Duodenal mucosa (tissue), 2 donors: Measurements from ENCODE around the gene FRMD5.

Experiments used
- H3K27ac ChIP-seq: one replicate; pipeline ENCODE4 v1.7.0; 2013; ENCODE audit warnings: low read depth, low read length
- H3K27me3 ChIP-seq, 2 donors: one replicate each; pipeline ENCODE4 v1.7.0; 2013; ENCODE audit warnings: low read length in 2 of 2, control low read depth in 1 of 2; ENCODE audit not compliant: insufficient read depth in 2 of 2, control insufficient read depth in 1 of 2
- H3K36me3 ChIP-seq, 2 donors: one replicate each; pipeline ENCODE4 v1.7.0; 2013; ENCODE audit warnings: low read length in 2 of 2, control low read depth in 1 of 2; ENCODE audit not compliant: insufficient read depth in 2 of 2, control insufficient read depth in 1 of 2
- H3K4me1 ChIP-seq, 2 donors: one replicate each; pipeline ENCODE4 v1.7.0; 2013; ENCODE audit warnings: low read length in 2 of 2, control low read depth in 1 of 2; ENCODE audit not compliant: insufficient read depth in 2 of 2, control insufficient read depth in 1 of 2
- H3K4me3 ChIP-seq, 2 donors: one replicate each; pipeline ENCODE4 v1.7.0; 2013; ENCODE audit warnings: low read length in 2 of 2, low read depth in 1 of 2
- H3K9ac ChIP-seq, 2 donors: one replicate each; pipeline ENCODE4 v1.7.0; 2013; ENCODE audit warnings: low read length in 2 of 2, low read depth in 1 of 2
- H3K9me3 ChIP-seq, 2 donors: one replicate each; pipeline ENCODE4 v1.7.0; 2013; ENCODE audit warnings: low read length in 2 of 2, control low read depth in 1 of 2; ENCODE audit not compliant: control insufficient read depth in 1 of 2

The FRMD5 gene

GRCh38 chr15:43989938-43990337 is 205.1 kb downstream of the FRMD5 start:
- Histone ChIP-seq H3K9ac (no peak overlapping the region), H3K27ac (no peak overlapping the region), H3K9me3 (no peaks in the 10 kb centered on the region), H3K36me3 (no peaks in the 10 kb centered on the region), H3K4me1 (no peaks in the 10 kb centered on the region), H3K27me3 (no peaks in the 10 kb centered on the region), H3K4me3 (no peak overlapping the region)

- no peaks in the 10 kb centered on the region for H3K27me3 ChIP-seq
- H3K4me3 ChIP-seq: no peak overlapping the region
- no peak overlapping the region for H3K9ac ChIP-seq
- no peaks in the 10 kb centered on the region for H3K36me3 ChIP-seq
- no peak overlapping the region for H3K27ac ChIP-seq
- H3K9me3 ChIP-seq: no peaks in the 10 kb centered on the region
- no peaks in the 10 kb centered on the region for H3K4me1 ChIP-seq
Measured at GRCh38 chr15:43988900-43989299, 206.2 kb downstream of the FRMD5 start.

GRCh38 chr15:43987924-43988323 is 207.1 kb downstream of the FRMD5 start:
- Histone ChIP-seq H3K27ac (no peak overlapping the region), H3K36me3 (no peaks in the 10 kb centered on the region), H3K27me3 (no peaks in the 10 kb centered on the region), H3K4me3 (no peak overlapping the region), H3K4me1 (no peaks in the 10 kb centered on the region), H3K9me3 (no peaks in the 10 kb centered on the region), H3K9ac (no peak overlapping the region)

- Histone ChIP-seq H3K9ac (no peak overlapping the region), H3K27ac (no peak overlapping the region), H3K4me1 (no peaks in the 10 kb centered on the region), H3K9me3 (no peaks in the 10 kb centered on the region), H3K36me3 (no peaks in the 10 kb centered on the region), H3K4me3 (no peak overlapping the region), H3K27me3 (no peaks in the 10 kb centered on the region)
Measured at GRCh38 chr15:43985976-43986680, 208.9 kb downstream of the FRMD5 start.

GRCh38 chr15:43981576-43981975 is 213.5 kb downstream of the FRMD5 start:
- no peaks in the 10 kb centered on the region for H3K27me3 ChIP-seq
- H3K9me3 ChIP-seq: no peaks in the 10 kb centered on the region
- no peak overlapping the region for H3K4me3 ChIP-seq
- H3K36me3 ChIP-seq: no peaks in the 10 kb centered on the region
- H3K9ac ChIP-seq: no peak overlapping the region
- H3K4me1 ChIP-seq: no peaks in the 10 kb centered on the region
- H3K27ac ChIP-seq: no peak overlapping the region

- H3K9ac ChIP-seq: no peak overlapping the region
- no peak overlapping the region for H3K27ac ChIP-seq
- no peak overlapping the region for H3K4me3 ChIP-seq
- H3K36me3 ChIP-seq: no peaks in the 10 kb centered on the region
- no peaks in the 10 kb centered on the region for H3K27me3 ChIP-seq
- H3K9me3 ChIP-seq: no peaks in the 10 kb centered on the region
- H3K4me1 ChIP-seq: no peaks in the 10 kb centered on the region
Measured at GRCh38 chr15:43977072-43977884, 217.8 kb downstream of the FRMD5 start.

- Histone ChIP-seq H3K27ac (no peak overlapping the region), H3K4me1 (no peaks in the 10 kb centered on the region), H3K36me3 (no peaks in the 10 kb centered on the region), H3K4me3 (no peak overlapping the region), H3K9me3 (no peaks in the 10 kb centered on the region), H3K27me3 (no peaks in the 10 kb centered on the region), H3K9ac (no peak overlapping the region)
Measured at GRCh38 chr15:43975770-43976169, 219.3 kb downstream of the FRMD5 start.

GRCh38 chr15:43975326-43975725 is 219.7 kb downstream of the FRMD5 start:
- Histone ChIP-seq H3K9me3 (no peaks in the 10 kb centered on the region), H3K4me3 (no peak overlapping the region), H3K27me3 (no peaks in the 10 kb centered on the region), H3K27ac (no peak overlapping the region), H3K4me1 (no peaks in the 10 kb centered on the region), H3K9ac (no peak overlapping the region), H3K36me3 (no peaks in the 10 kb centered on the region)

GRCh38 chr15:43974852-43975251 is 220.2 kb downstream of the FRMD5 start:
- Histone ChIP-seq H3K36me3 (no peaks in the 10 kb centered on the region), H3K27ac (no peak overlapping the region), H3K4me3 (no peak overlapping the region), H3K27me3 (no peaks in the 10 kb centered on the region), H3K9me3 (no peaks in the 10 kb centered on the region), H3K9ac (no peak overlapping the region), H3K4me1 (no peaks in the 10 kb centered on the region)

- Histone ChIP-seq H3K36me3 (no peaks in the 10 kb centered on the region), H3K27ac (no peak overlapping the region), H3K27me3 (no peaks in the 10 kb centered on the region), H3K9ac (no peak overlapping the region), H3K4me1 (no peaks in the 10 kb centered on the region), H3K9me3 (no peaks in the 10 kb centered on the region), H3K4me3 (no peak overlapping the region)
Measured at GRCh38 chr15:43969802-43970375, 225.2 kb downstream of the FRMD5 start.
